ENCODE measurements around the gene GCK.

Gene GCK

GRCh38 chr7:44109991-44110390 is 79.2 kb downstream of the GCK start:
- no peak for TF ChIP-seq CTCF (conservative IDR thresholded peaks at IDR 0.05; ENCODE audit: low read depth, low read length)
- H2AFZ ChIP-seq (ENCODE audit: low read depth): no peak overlapping the region
- no peaks in the 10 kb centered on the region for H3K79me2 ChIP-seq (ENCODE audit: insufficient read depth, low read depth)
- no peaks in the 10 kb centered on the region for H3K36me3 ChIP-seq (ENCODE audit: insufficient read depth)
- H3K9ac ChIP-seq: no peak overlapping the region
- H4K20me1 ChIP-seq (ENCODE audit: insufficient read depth): no peaks in the 10 kb centered on the region
- H3K4me2 ChIP-seq: no peak overlapping the region
- no peak overlapping the region for H3K4me3 ChIP-seq (IDR thresholded peaks at IDR 0.05; ENCODE audit: insufficient read depth, low read depth, low read length)
- H3K27ac ChIP-seq: no peak overlapping the region
- no peaks in the 10 kb centered on the region for H3K4me1 ChIP-seq (ENCODE audit: low read depth, poor library complexity, severe bottlenecking)
- H3K27me3 ChIP-seq (ENCODE audit: insufficient read depth, low read depth): peaks cover 8% of the 10 kb centered on the region; the same call in 1 of the 2 replicates

- no peak for TF ChIP-seq CTCF (conservative IDR thresholded peaks at IDR 0.05; ENCODE audit: low read depth, low read length)
- no peak overlapping the region for H3K4me2 ChIP-seq
- no peaks in the 10 kb centered on the region for H3K36me3 ChIP-seq (ENCODE audit: insufficient read depth)
These were observed 80.2 kb downstream of the GCK start for GRCh38 chr7:44108768-44109750.

GRCh38 chr7:44107961-44108767 is 81.1 kb downstream of the GCK start:
- Histone ChIP-seq H3K9ac (no peak overlapping the region), H3K79me2 (ENCODE audit: insufficient read depth, low read depth) (no peaks in the 10 kb centered on the region), H3K36me3 (ENCODE audit: insufficient read depth) (no peaks in the 10 kb centered on the region)

More at GRCh38 chr7:44108768-44109750, 80.2 kb downstream of the GCK start:
- Histone ChIP-seq H2AFZ (ENCODE audit: low read depth) (no peak overlapping the region), H3K27ac (no peak overlapping the region), H3K4me1 (ENCODE audit: low read depth, poor library complexity, severe bottlenecking) (no peaks in the 10 kb centered on the region), H3K9ac (no peak overlapping the region), H3K4me3 (IDR thresholded peaks at IDR 0.05; ENCODE audit: insufficient read depth, low read depth, low read length) (no peak overlapping the region), H4K20me1 (ENCODE audit: insufficient read depth) (no peaks in the 10 kb centered on the region), H3K27me3 (ENCODE audit: insufficient read depth, low read depth) (peaks cover 8% of the 10 kb centered on the region; the same call in 1 of the 2 replicates), H3K79me2 (ENCODE audit: insufficient read depth, low read depth) (no peaks in the 10 kb centered on the region)

More at GRCh38 chr7:44107961-44108767, 81.1 kb downstream of the GCK start:
- Histone ChIP-seq H3K27ac (no peak overlapping the region), H4K20me1 (ENCODE audit: insufficient read depth) (no peaks in the 10 kb centered on the region), H3K4me1 (ENCODE audit: low read depth, poor library complexity, severe bottlenecking) (no peaks in the 10 kb centered on the region), H3K4me3 (IDR thresholded peaks at IDR 0.05; ENCODE audit: insufficient read depth, low read depth, low read length) (no peak overlapping the region), H3K4me2 (no peak overlapping the region), H2AFZ (ENCODE audit: low read depth) (no peak overlapping the region), H3K27me3 (ENCODE audit: insufficient read depth, low read depth) (peaks cover 8% of the 10 kb centered on the region; the same call in 1 of the 2 replicates)
- no peak for TF ChIP-seq CTCF (conservative IDR thresholded peaks at IDR 0.05; ENCODE audit: low read depth, low read length)

Measured in KMS-11 (cell line).